ENCODE measurements around the gene KRTAP9-3. TPM values are rescaled to one million over a fixed set of nuclear protein-coding genes. Genes with fewer than 3 reads are reported as not detected.
"Not testable (repeated sequence)": the region's sequence is repeated elsewhere in the genome, so short reads cannot be mapped to it uniquely, and the experiment has no call there.

KRTAP9-3 gene
- total RNA-seq, 1 experiment from 2014 or later = not detected

DNA sequence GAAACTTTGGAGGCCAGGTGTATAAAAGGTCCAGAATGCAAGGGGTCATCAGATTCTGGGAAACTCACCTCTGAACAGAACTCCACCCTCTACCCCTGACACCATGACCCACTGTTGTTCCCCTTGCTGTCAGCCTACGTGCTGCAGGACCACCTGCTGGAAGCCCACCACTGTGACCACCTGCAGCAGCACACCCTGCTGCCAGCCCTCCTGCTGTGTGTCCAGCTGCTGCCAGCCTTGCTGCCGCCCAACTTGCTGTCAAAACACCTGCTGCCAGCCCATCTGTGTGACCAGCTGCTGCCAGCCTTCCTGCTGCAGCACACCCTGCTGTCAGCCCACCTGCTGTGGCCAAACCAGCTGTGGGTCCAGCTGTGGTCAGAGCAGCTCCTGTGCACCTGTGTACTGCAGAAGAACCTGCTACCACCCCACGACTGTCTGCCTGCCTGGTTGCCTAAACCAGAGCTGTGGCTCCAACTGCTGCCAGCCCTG lies 5.7 kb downstream of the KRTAP9-3 start, which contains the start of gene KRTAP9-8:
Gene KRTAP9-8, plus strand, starts transcription at position 51 of the 489 bp plus-strand sequence. Its CDS starts 53 bp downstream, at position 104.
- in situ Hi-C loops (cut with HindIII; ENCODE audit: low pct_unique_long_range_greater_than_20kb, low sequenced_read_pairs); DNase-seq (ENCODE audit: low read depth, low spot score): not testable (repeated sequence)

GRCh38 chr17:41246995-41247787 lies 14.9 kb downstream of the KRTAP9-3 start:
- in situ Hi-C loops (cut with HindIII; ENCODE audit: low pct_unique_long_range_greater_than_20kb, low sequenced_read_pairs); DNase-seq (ENCODE audit: low read depth, low spot score): not testable (repeated sequence)

DNA sequence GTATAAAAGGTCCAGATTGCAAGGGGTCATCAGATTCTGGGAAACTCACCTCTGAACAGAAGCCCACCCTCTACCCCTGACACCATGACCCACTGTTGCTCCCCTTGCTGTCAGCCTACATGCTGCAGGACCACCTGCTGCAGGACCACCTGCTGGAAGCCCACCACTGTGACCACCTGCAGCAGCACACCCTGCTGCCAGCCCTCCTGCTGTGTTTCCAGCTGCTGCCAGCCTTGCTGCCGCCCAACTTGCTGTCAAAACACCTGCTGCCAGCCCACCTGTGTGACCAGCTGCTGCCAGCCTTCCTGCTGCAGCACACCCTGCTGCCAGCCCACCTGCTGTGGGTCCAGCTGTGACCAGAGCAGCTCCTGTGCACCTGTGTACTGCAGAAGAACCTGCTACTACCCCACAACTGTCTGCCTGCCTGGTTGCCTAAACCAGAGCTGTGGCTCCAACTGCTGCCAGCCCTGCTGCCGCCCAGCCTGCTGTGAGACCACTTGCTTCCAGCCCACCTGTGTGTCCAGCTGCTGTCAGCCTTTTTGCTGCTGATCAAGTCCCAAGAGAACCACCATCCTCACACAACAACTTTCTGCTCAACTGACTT lies 17.5 kb downstream of the KRTAP9-3 start, which contains the start of gene KRTAP9-4:
Gene KRTAP9-4, plus strand, starts transcription at position 51 of the 604 bp plus-strand sequence. Its CDS starts 34 bp downstream, at position 85.
- DNase-seq (ENCODE audit: low read depth, low spot score); in situ Hi-C loops (cut with HindIII; ENCODE audit: low pct_unique_long_range_greater_than_20kb, low sequenced_read_pairs): not testable (repeated sequence)

- in situ Hi-C loops (cut with HindIII; ENCODE audit: low pct_unique_long_range_greater_than_20kb, low sequenced_read_pairs) = no loop called here
- no peak for DNase-seq (ENCODE audit: low read depth, low spot score)
These were observed 19.0 kb downstream of the KRTAP9-3 start for GRCh38 chr17:41251261-41251660.

DNA sequence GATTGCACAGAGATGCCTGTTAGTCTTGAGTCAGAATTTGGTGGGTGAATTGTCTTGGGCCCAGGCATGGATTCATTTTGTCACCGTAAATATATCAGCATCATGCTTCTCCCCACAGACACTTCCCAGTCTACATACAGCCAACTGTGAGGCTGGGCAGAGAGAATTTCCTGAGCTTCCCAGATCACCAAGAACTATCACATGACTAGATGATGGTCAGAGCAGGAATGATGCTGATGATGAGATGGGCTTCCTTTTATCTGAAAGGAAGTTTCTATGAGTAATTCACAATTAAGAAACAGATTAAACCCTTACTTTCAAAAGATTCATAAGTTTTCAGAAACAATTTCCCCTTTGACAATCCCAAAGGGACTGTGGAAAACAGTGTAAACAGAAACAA lies 22.6 kb downstream of the KRTAP9-3 start:
- DNase-seq (ENCODE audit: low read depth, low spot score) = no peak

GRCh38 chr17:41255381-41256290 lies 23.4 kb downstream of the KRTAP9-3 start, which contains the start of gene KRTAP9-9:
Gene KRTAP9-9, plus strand, starts transcription at chr17:41255384.
- in situ Hi-C loops (cut with HindIII; ENCODE audit: low pct_unique_long_range_greater_than_20kb, low sequenced_read_pairs); DNase-seq (ENCODE audit: low read depth, low spot score): not testable (repeated sequence)

More for the DNA sequence above, 22.6 kb downstream of the KRTAP9-3 start:
- in situ Hi-C loops (cut with HindIII; ENCODE audit: low pct_unique_long_range_greater_than_20kb, low sequenced_read_pairs) = no loop called here

- DNase-seq (ENCODE audit: low read depth, low spot score) = no peak
These were observed 24.0 kb downstream of the KRTAP9-3 start for GRCh38 chr17:41256291-41256685.

DNA sequence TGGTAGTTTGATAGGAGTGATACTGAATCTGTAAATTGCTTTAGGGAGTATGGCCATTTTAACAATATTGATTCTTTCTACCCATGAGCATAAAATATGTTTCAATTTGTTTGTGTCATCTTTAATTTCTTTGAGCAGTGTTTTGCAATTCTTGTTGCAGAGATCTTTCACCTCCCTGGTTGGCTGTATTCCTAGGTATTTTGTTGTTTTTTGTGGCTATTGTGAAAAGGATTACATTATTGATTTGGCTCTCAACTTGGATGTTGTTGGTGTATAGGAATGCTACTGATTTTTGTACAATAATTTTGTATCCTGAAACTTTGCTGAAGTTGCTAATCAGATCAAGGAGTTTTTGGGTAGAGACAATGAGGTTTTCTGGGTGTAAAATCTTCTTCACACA lies 26.2 kb downstream of the KRTAP9-3 start:
- no peak for DNase-seq (ENCODE audit: low read depth, low spot score)
- in situ Hi-C loops (cut with HindIII; ENCODE audit: low pct_unique_long_range_greater_than_20kb, low sequenced_read_pairs) = no loop called here

More at GRCh38 chr17:41256291-41256685, 24.0 kb downstream of the KRTAP9-3 start:
- in situ Hi-C loops (cut with HindIII; ENCODE audit: low pct_unique_long_range_greater_than_20kb, low sequenced_read_pairs) = no loop called here

- in situ Hi-C loops (cut with HindIII; ENCODE audit: low pct_unique_long_range_greater_than_20kb, low sequenced_read_pairs) = no loop called here
- DNase-seq (ENCODE audit: low read depth, low spot score) = no peak
These were observed 31.0 kb downstream of the KRTAP9-3 start for GRCh38 chr17:41263212-41263611.

GRCh38 chr17:41264599-41264998 lies 32.4 kb downstream of the KRTAP9-3 start:
- no peak for DNase-seq (ENCODE audit: low read depth, low spot score)
- in situ Hi-C loops (cut with HindIII; ENCODE audit: low pct_unique_long_range_greater_than_20kb, low sequenced_read_pairs) = no loop called here

GRCh38 chr17:41265078-41265477 lies 32.8 kb downstream of the KRTAP9-3 start, which contains the start of gene KRTAP9-6:
Gene KRTAP9-6, plus strand, starts transcription at chr17:41265378. Its CDS starts 0 bp downstream, at chr17:41265378.
- DNase-seq (ENCODE audit: low read depth, low spot score) = no peak
- in situ Hi-C loops (cut with HindIII; ENCODE audit: low pct_unique_long_range_greater_than_20kb, low sequenced_read_pairs) = no loop called here

- in situ Hi-C loops (cut with HindIII; ENCODE audit: low pct_unique_long_range_greater_than_20kb, low sequenced_read_pairs) = no loop called here
- no peak for DNase-seq (ENCODE audit: low read depth, low spot score)
These were observed 35.5 kb downstream of the KRTAP9-3 start for GRCh38 chr17:41267711-41268110.

DNA sequence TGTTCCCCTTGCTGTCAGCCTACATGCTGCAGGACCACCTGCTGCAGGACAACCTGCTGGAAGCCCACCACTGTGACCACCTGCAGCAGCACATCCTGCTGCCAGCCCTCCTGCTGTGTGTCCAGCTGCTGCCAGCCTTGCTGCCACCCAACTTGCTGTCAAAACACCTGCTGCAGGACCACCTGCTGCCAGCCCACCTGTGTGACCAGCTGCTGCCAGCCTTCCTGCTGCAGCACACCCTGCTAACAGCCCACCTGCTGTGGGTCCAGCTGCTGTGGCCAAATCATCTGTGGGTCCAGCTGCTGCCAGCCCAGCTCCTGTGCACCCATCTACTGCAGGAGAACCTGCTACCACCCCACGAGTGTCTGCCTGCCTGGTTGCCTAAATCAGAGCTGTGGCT lies 39.1 kb downstream of the KRTAP9-3 start:
- in situ Hi-C loops (cut with HindIII; ENCODE audit: low pct_unique_long_range_greater_than_20kb, low sequenced_read_pairs); DNase-seq (ENCODE audit: low read depth, low spot score): not testable (repeated sequence)

- DNase-seq (ENCODE audit: low read depth, low spot score) = no peak
- in situ Hi-C loops (cut with HindIII; ENCODE audit: low pct_unique_long_range_greater_than_20kb, low sequenced_read_pairs) = no loop called here
These were observed 39.6 kb downstream of the KRTAP9-3 start for GRCh38 chr17:41271858-41272257.

DNA sequence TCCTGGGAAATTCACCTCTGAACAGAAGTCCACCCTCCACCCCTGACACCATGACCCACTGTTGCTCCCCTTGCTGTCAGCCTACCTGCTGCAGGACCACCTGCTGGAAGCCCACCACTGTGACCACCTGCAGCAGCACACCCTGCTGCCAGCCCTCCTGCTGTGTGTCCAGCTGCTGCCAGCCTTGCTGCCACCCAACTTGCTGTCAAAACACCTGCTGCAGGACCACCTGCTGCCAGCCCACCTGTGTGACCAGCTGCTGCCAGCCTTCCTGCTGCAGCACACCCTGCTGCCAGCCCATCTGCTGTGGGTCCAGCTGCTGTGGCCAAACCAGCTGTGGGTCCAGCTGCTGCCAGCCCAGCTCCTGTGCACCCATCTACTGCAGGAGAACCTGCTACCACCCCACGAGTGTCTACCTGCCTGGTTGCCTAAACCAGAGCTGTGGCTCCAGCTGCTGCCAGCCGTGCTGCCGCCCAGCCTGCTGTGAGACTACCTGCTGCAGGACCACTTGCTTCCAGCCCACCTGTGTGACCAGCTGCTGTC lies 43.5 kb downstream of the KRTAP9-3 start, which contains the start of gene KRTAP9-7:
Gene KRTAP9-7, plus strand, starts transcription at position 51 of the 543 bp plus-strand sequence. Its CDS starts 0 bp downstream, at position 51.
- in situ Hi-C loops (cut with HindIII; ENCODE audit: low pct_unique_long_range_greater_than_20kb, low sequenced_read_pairs); DNase-seq (ENCODE audit: low read depth, low spot score): not testable (repeated sequence)

DNA sequence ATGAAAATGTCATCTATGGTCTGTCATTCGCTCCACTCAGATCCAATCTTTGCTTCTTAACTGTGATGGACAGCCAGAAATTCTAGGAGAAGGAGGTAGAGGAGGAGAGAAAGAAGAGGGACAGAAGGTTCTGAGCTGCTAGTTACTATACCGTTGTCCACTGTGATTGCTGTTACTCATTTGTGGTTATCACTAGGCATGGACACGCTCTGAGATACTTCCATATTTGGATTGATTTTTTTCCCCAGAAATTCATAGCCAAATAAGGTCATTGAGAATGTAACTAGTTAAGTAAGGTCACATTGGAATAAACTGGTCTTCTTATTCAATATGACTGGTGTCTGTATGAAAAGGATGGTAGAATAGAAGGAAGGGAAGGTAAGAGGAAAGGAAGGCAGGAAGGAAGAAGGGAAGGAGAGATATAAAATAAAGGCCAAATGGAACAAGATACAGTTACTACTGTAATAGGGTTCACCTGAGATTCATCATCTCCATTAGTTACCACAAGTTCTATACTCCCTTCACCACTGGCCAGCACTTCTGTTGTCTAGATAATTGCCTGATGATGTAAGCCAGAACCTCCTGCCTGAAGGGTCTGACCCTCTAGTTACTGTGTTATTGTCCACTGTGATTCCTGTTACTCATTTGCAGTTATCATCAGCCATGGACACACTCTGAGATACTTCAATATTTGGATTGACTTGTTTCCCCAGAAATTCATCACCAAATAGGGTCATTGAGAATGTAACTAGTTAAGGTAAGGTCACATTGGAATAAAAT lies 46.1 kb downstream of the KRTAP9-3 start:
- DNase-seq (ENCODE audit: low read depth, low spot score) = no peak
- in situ Hi-C loops (cut with HindIII; ENCODE audit: low pct_unique_long_range_greater_than_20kb, low sequenced_read_pairs) = no loop called here
